HEK293T (cell line): Measurements from ENCODE around the gene MGLL.

Source experiments
- CTCF ChIA-PET: fragments of 350-600 bp; formaldehyde crosslinking; extraction: SDS; loops from one replicate; lab custom pipeline; 2021; ENCODE audit warnings: antibody characterized with exemption, inconsistent platforms; lab: Yijun Ruan, JAX
- POLR2A ChIA-PET: fragments of 350-600 bp; formaldehyde crosslinking; extraction: SDS; loops from one replicate; lab custom pipeline; 2020; ENCODE audit warnings: antibody characterized with exemption, inconsistent platforms; lab: Yijun Ruan, JAX
- DNase-seq: peaks from one replicate; pipeline ENCODE4 v3.0.0; 2012; ENCODE audit warnings: mixed read lengths; ENCODE audit errors: extremely low spot score
- ARNT ChIP-seq: fragments of 450-650 bp; IDR thresholded peaks from 2 replicates; pipeline ENCODE4 v1.6.1; 2017; ENCODE audit warnings: mild to moderate bottlenecking
- BHLHE40 ChIP-seq: fragments of 450-650 bp; IDR thresholded peaks from 2 replicates; pipeline ENCODE4 v1.6.1; 2016; ENCODE audit warnings: mild to moderate bottlenecking, moderate library complexity, borderline replicate concordance
- CTBP1 ChIP-seq: fragments of 450-650 bp; IDR thresholded peaks from 2 replicates; pipeline ENCODE4 v1.6.1; 2016; ENCODE audit warnings: borderline replicate concordance
- ELF4 ChIP-seq: fragments of 450-650 bp; IDR thresholded peaks from 2 replicates; pipeline ENCODE4 v1.6.1; 2017; ENCODE audit warnings: antibody characterized with exemption
- FOXA1 ChIP-seq: fragments of 450-650 bp; IDR thresholded peaks from 2 replicates; pipeline ENCODE4 v1.6.1; 2016; ENCODE audit warnings: mild to moderate bottlenecking
- FOXK2 ChIP-seq: fragments of 450-650 bp; IDR thresholded peaks from 2 replicates; pipeline ENCODE4 v1.6.1; 2016; ENCODE audit warnings: mild to moderate bottlenecking
- FOXM1 ChIP-seq: fragments of 450-650 bp; IDR thresholded peaks from 2 replicates; pipeline ENCODE4 v1.6.1; 2017; ENCODE audit warnings: mild to moderate bottlenecking, borderline replicate concordance
- HDGF ChIP-seq: fragments of 450-650 bp; IDR thresholded peaks from 2 replicates; pipeline ENCODE4 v1.6.1; 2017; ENCODE audit warnings: antibody characterized with exemption, borderline replicate concordance
- L3MBTL2 ChIP-seq: fragments of 450-650 bp; conservative IDR thresholded peaks from 2 replicates; pipeline ENCODE4 v1.6.1; 2016; ENCODE audit warnings: mild to moderate bottlenecking
- LEF1 ChIP-seq: fragments of 450-650 bp; IDR thresholded peaks from 2 replicates; pipeline ENCODE4 v1.6.1; 2017; ENCODE audit warnings: mild to moderate bottlenecking, borderline replicate concordance
- NFRKB ChIP-seq: fragments of 450-650 bp; IDR thresholded peaks from 2 replicates; pipeline ENCODE4 v1.6.1; 2016; ENCODE audit warnings: mild to moderate bottlenecking, moderate library complexity
- SP1 ChIP-seq: fragments of 450-650 bp; IDR thresholded peaks from 2 replicates; pipeline ENCODE4 v1.6.1; 2017
- SUZ12 ChIP-seq: fragments of 450-650 bp; IDR thresholded peaks from 2 replicates; pipeline ENCODE4 v1.6.1; 2016; ENCODE audit warnings: mild to moderate bottlenecking
- TARDBP ChIP-seq: fragments of 450-650 bp; IDR thresholded peaks from 2 replicates; pipeline ENCODE4 v1.6.1; 2016
- ZNF384 ChIP-seq: fragments of 450-650 bp; IDR thresholded peaks from 2 replicates; pipeline ENCODE4 v1.6.1; 2016
- TF ChIP-seq, protein P1 (sequence below): fragments of 450-650 bp; IDR thresholded peaks from 2 replicates; pipeline ENCODE4 v1.6.1; 2016

Gene MGLL

DNA sequence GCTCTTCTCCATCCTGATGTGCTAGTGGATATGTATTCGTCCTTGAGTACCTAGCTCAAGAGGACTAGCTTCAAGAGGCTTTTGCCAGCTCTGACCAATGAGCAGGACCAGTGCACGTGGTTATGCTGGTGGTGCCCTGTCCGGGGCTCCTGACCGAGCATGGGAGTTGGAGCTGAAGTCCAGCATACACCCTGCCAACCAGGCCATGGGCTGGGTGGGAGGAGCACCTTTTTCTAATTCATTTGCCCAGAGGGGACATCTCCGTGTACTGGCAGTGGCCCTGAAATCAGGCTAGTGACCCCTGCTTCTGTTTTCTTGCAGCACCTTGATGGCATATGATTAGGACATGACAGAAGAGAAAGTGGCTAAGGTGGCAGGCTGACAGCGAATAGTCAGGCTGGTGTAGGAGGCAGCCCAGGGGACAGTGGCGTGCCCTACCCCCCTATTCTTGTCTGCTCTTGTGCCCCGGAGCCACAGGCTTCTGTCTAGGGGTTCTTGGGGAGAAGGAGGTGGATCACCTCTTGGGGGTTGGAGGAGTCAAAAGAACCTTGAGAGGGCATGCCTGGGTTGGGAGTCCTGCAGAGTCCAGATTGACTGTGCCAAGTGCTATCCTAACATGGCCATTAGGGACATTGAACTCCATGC lies 176.8 kb downstream of the MGLL start:
- POLR2A ChIA-PET: no interaction called here
- TF ChIP-seq ELF4: no peak
- TF ChIP-seq SUZ12: no peak
- no peak for TF ChIP-seq TARDBP
- TF ChIP-seq L3MBTL2: no peak
- no peak for TF ChIP-seq SP1
- TF ChIP-seq FOXK2: no peak
- TF ChIP-seq HDGF: no peak
- no peak for DNase-seq
- CTCF ChIA-PET: no interaction called here

DNA sequence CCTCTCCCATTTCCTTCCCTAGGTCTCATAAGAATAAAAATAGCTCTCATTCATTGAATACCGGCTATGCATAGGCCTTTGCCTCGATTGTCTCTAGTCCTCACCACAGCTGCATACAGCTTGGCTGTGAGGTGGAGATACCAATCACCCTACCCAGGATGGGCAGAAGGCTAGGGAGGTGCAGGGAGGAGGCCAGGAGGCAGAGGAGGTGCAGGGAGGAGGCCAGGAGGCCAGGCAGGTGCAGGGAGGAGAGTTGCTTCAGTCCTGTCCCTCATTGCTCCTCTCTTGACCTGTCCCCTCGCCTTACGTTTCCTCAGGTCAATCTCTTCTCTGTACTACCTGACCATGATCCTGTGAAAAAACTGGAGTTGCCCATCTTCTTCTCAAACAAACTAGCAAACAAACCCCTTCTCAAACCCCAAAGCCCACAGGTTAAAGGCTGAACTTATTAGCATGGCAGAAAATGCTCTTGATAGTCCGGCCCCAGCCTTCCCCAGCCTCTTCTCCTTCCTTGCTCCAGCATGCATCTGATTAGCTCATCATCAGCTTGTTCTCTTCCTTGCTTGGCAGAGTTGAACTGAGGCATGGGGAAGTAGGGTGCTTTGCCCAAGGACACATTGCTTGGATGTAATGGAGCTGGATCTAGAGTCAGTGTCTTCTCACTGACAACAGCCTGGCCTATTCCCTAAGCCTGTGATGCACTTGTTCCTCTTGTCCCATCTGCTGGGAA lies 177.5 kb downstream of the MGLL start:
- no peak for DNase-seq
- ChIA-PET CTCF (no interaction called here), POLR2A (no interaction called here)
- TF ChIP-seq SUZ12: no peak
- no peak for TF ChIP-seq LEF1
- TF ChIP-seq FOXM1: no peak
- TF ChIP-seq L3MBTL2: no peak
- TF ChIP-seq HDGF: no peak
- no peak for TF ChIP-seq TARDBP
- no peak for TF ChIP-seq SP1
- TF ChIP-seq, protein P1, sequence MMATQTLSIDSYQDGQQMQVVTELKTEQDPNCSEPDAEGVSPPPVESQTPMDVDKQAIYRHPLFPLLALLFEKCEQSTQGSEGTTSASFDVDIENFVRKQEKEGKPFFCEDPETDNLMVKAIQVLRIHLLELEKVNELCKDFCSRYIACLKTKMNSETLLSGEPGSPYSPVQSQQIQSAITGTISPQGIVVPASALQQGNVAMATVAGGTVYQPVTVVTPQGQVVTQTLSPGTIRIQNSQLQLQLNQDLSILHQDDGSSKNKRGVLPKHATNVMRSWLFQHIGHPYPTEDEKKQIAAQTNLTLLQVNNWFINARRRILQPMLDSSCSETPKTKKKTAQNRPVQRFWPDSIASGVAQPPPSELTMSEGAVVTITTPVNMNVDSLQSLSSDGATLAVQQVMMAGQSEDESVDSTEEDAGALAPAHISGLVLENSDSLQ: no peak
- TF ChIP-seq NFRKB: no peak
- TF ChIP-seq ELF4: no peak
- TF ChIP-seq BHLHE40: no peak
- TF ChIP-seq ARNT: no peak
- no peak for TF ChIP-seq ZNF384
- no peak for TF ChIP-seq FOXA1

DNA sequence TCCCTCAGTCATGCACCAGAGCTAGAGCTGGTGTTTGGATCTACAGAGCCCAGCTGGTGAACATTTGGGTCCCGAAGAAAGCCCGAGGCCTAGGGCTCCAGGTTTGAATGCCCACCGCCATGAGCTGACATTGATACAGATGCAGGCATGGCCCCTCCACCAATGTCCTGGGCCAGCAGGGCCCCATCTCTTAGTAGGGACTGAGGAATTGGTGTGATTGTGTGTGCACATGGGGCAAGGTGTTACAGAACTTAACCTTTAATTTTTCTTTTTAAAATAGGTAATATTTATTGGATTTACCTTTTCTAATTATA lies 182.3 kb downstream of the MGLL start:
- ChIA-PET CTCF (no interaction called here), POLR2A (interaction anchor here (0.8 to 1.0 kb wide), 2 partner anchors 10 to 42 kb away, joined by 3 to 4 read pairs; partner anchors contain the start of gene MCM2)
- DNase-seq: no peak

DNA sequence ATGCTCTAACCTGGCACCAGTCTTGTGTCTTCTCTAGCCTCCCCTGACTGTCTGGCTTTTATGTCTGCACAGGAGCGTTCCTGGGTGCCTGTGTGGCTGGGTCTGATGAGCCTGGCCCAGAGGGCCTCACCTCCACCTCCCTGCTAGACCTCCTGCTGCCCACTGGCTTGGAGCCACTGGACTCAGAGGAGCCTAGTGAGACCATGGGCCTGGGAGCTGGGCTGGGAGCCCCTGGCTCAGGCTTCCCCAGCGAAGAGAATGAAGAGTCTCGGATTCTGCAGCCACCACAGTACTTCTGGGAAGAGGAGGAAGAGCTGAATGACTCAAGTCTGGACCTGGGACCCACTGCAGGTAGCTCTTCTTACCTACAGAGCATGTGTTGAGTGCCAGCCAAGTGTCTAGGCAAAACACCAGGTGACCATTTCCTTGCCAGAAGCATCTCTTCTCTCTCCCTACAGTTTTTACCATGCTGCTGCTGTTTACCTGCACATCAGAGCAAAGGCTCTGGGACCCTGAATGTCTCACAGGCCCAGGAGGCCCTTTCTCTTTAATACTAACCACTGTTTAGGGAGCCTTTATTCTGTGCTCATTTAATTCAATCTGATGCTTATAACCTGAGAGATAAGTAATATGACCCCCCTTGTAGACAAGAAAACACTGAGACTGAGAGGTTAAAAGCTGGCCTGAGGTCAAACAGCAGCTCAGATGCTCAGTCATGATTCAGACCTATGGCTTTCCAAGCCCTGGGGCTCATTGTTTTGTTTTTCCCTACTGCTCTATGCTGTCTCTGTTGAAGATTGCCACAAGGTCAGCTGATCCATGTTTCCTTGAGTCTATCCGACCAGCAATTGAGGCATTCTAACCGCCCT lies 182.9 kb downstream of the MGLL start:
- ChIA-PET CTCF (no interaction called here), POLR2A (interaction anchor here (0.8 to 1.0 kb wide), 2 partner anchors 10 to 41 kb away, joined by 3 to 4 read pairs; partner anchors contain the start of gene MCM2)
- TF ChIP-seq ARNT (no peak), CTBP1 (no peak), FOXK2 (no peak), HDGF (no peak), TARDBP (no peak), FOXA1 (no peak), LEF1 (no peak), BHLHE40 (no peak), L3MBTL2 (no peak)
- no peak for DNase-seq

More for the DNA sequence above, 182.3 kb downstream of the MGLL start:
- TF ChIP-seq TARDBP: no peak
- TF ChIP-seq FOXK2: no peak
- TF ChIP-seq CTBP1: no peak
- TF ChIP-seq SUZ12: no peak
- TF ChIP-seq L3MBTL2: no peak
- no peak for TF ChIP-seq ARNT
- no peak for TF ChIP-seq HDGF
- TF ChIP-seq, protein P1: no peak
- TF ChIP-seq FOXA1: no peak
- TF ChIP-seq NFRKB: no peak
- no peak for TF ChIP-seq ZNF384
- no peak for TF ChIP-seq ELF4
- no peak for TF ChIP-seq FOXM1
- no peak for TF ChIP-seq LEF1
- TF ChIP-seq BHLHE40: no peak
- no peak for TF ChIP-seq SP1
